ENCODE results near the gene HRCT1.

GRCh38 chr9:35928591-35929452, 22.8 kb downstream of the HRCT1 start:
- no peak for TF ChIP-seq POLR2AphosphoS5 (IDR thresholded peaks at IDR 0.05)
- TF ChIP-seq, protein P1, sequence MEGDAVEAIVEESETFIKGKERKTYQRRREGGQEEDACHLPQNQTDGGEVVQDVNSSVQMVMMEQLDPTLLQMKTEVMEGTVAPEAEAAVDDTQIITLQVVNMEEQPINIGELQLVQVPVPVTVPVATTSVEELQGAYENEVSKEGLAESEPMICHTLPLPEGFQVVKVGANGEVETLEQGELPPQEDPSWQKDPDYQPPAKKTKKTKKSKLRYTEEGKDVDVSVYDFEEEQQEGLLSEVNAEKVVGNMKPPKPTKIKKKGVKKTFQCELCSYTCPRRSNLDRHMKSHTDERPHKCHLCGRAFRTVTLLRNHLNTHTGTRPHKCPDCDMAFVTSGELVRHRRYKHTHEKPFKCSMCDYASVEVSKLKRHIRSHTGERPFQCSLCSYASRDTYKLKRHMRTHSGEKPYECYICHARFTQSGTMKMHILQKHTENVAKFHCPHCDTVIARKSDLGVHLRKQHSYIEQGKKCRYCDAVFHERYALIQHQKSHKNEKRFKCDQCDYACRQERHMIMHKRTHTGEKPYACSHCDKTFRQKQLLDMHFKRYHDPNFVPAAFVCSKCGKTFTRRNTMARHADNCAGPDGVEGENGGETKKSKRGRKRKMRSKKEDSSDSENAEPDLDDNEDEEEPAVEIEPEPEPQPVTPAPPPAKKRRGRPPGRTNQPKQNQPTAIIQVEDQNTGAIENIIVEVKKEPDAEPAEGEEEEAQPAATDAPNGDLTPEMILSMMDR (IDR thresholded peaks at IDR 0.05), result no peak
